Smooth muscle cell (in vitro differentiated cells): ENCODE data around the gene ASB16. TPM values are rescaled to one million over a fixed set of nuclear protein-coding genes. Genes with fewer than 3 reads are reported as not detected.

Source experiments
- DNase-seq: peaks from one replicate; lab custom pipeline; 2025; ENCODE audit not compliant: unreplicated experiment; lab: John Stamatoyannopoulos, UW
- H2AFZ ChIP-seq: fragments of 200-600 bp; sonication (generic); 2 replicates; pipeline ENCODE4 v1.6.0; 2016; ENCODE audit warnings: antibody characterized with exemption, low read depth, mild to moderate bottlenecking
- H3F3A ChIP-seq: fragments of 200-600 bp; sonication (generic); 2 replicates; pipeline ENCODE4 v1.6.0; 2017; ENCODE audit warnings: antibody characterized with exemption, low read depth
- H3K27ac ChIP-seq: fragments of 200-600 bp; sonication (generic); 2 replicates; pipeline ENCODE4 v1.5.1; 2016; ENCODE audit warnings: low read depth, mild to moderate bottlenecking
- H3K27me3 ChIP-seq: fragments of 200-600 bp; sonication (generic); 2 replicates; pipeline ENCODE4 v1.6.1; 2016; ENCODE audit warnings: low read depth, mild to moderate bottlenecking
- H3K36me3 ChIP-seq: fragments of 200-600 bp; sonication (generic); 2 replicates; pipeline ENCODE4 v1.5.1; 2016; ENCODE audit warnings: low read depth
- H3K4me1 ChIP-seq: fragments of 200-600 bp; sonication (generic); 2 replicates; pipeline ENCODE4 v1.5.1; 2016; ENCODE audit warnings: low read depth
- H3K4me2 ChIP-seq: fragments of 200-600 bp; sonication (generic); 2 replicates; pipeline ENCODE4 v1.6.0; 2016; ENCODE audit warnings: mild to moderate bottlenecking
- H3K4me3 ChIP-seq: fragments of 200-600 bp; sonication (generic); 2 replicates; pipeline ENCODE4 v1.5.1; 2016; ENCODE audit warnings: mild to moderate bottlenecking
- H3K79me2 ChIP-seq: fragments of 200-600 bp; sonication (generic); 2 replicates; pipeline ENCODE4 v1.6.0; 2016; ENCODE audit warnings: low read depth, mild to moderate bottlenecking
- H3K9ac ChIP-seq: fragments of 200-600 bp; sonication (generic); 2 replicates; pipeline ENCODE4 v1.6.0; 2016; ENCODE audit warnings: low read depth
- H3K9me3 ChIP-seq: fragments of 200-600 bp; sonication (generic); replicated peaks from 2 replicates; pipeline ENCODE4 v1.5.1; 2016; ENCODE audit warnings: low read depth
- H4K20me1 ChIP-seq: fragments of 200-600 bp; sonication (generic); 2 replicates; pipeline ENCODE4 v1.6.0; 2016; ENCODE audit warnings: low read depth
- WGBS: methylation state at CpG from one replicate; pipeline ENCODE4 v1.1.7; 2016; ENCODE audit warnings: low lambda C conversion rate; 5-methylcytosine and 5-hydroxymethylcytosine counted together
- polyA plus RNA-seq: library from polyadenylated mRNA; unstranded; fragments of >200 nt; fragmentation: Nextera tagmentation; extraction: Ambion mirVana; gene quantifications from 2 replicates; pipeline ENCODE4 v1.2.1, GENCODE V29; 2016
- total RNA-seq: library from RNA; depleted of rRNA; stranded (reverse); fragments of >200 nt; gene quantifications from 2 replicates; pipeline ENCODE4 v1.2.3, GENCODE V29; 2014
- TF ChIP-seq, protein P1 (sequence below): fragments of 200-600 bp; sonication (generic); IDR thresholded peaks from 2 replicates; pipeline ENCODE4 v1.5.1; 2017; ENCODE audit warnings: borderline replicate concordance, mild to moderate bottlenecking, antibody characterized with exemption; ENCODE audit not compliant: insufficient read depth, poor library complexity, severe bottlenecking

ASB16 gene
- total and polyA plus RNA-seq, 2 experiments from 2014 or later: 0.35 TPM; not detected in 1

DNA sequence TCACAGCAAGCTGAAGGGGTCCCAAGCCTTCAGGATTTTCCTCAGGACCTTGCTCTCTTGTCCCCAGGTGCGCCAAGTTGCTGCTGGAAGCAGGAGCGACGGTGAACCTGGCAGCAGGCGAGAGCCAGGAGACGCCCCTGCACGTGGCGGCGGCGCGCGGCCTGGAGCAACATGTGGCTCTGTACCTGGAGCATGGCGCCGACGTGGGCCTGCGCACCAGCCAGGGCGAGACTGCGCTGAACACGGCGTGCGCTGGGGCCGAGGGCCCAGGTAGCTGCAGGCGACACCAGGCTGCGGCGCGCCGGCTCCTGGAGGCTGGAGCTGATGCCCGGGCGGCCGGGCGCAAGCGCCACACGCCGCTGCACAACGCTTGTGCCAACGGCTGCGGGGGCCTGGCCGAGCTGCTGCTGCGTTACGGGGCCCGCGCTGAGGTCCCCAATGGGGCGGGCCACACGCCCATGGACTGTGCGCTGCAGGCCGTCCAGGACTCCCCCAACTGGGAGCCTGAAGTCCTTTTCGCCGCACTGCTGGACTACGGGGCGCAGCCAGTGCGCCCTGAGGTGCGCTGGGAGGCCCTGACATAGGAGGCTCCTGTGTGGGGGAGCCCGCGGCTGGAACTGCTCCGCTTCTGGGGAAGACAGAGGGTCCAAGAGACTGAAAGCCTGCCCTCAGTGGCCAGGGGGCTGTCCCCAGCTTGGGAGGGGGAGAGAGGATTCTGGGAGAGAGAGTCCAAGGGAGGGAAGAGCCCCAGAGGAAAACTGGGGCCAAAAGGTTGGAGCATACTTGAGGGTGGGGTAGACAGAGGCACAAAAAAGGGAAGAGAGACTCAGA is 6.4 kb downstream of the ASB16 start:
- no peaks in the 10 kb centered on the region for H4K20me1 ChIP-seq
- H3K4me2 ChIP-seq: no peak overlapping the region
- DNase-seq: no peak
- 98% methylated on average over 54 of the region's 54 CpGs for WGBS
- H3K4me3 ChIP-seq: no peak overlapping the region
- TF ChIP-seq, protein P1, sequence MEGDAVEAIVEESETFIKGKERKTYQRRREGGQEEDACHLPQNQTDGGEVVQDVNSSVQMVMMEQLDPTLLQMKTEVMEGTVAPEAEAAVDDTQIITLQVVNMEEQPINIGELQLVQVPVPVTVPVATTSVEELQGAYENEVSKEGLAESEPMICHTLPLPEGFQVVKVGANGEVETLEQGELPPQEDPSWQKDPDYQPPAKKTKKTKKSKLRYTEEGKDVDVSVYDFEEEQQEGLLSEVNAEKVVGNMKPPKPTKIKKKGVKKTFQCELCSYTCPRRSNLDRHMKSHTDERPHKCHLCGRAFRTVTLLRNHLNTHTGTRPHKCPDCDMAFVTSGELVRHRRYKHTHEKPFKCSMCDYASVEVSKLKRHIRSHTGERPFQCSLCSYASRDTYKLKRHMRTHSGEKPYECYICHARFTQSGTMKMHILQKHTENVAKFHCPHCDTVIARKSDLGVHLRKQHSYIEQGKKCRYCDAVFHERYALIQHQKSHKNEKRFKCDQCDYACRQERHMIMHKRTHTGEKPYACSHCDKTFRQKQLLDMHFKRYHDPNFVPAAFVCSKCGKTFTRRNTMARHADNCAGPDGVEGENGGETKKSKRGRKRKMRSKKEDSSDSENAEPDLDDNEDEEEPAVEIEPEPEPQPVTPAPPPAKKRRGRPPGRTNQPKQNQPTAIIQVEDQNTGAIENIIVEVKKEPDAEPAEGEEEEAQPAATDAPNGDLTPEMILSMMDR: no peak
- no peaks in the 10 kb centered on the region for H3K27me3 ChIP-seq
- no peaks in the 10 kb centered on the region for H3K79me2 ChIP-seq
- no peak overlapping the region for H3K9ac ChIP-seq
- no peaks in the 10 kb centered on the region for H3F3A ChIP-seq
- no peak overlapping the region for H2AFZ ChIP-seq
- no peaks in the 10 kb centered on the region for H3K9me3 ChIP-seq
- no peaks in the 10 kb centered on the region for H3K36me3 ChIP-seq
- no peaks in the 10 kb centered on the region for H3K4me1 ChIP-seq
- no peak overlapping the region for H3K27ac ChIP-seq

DNA sequence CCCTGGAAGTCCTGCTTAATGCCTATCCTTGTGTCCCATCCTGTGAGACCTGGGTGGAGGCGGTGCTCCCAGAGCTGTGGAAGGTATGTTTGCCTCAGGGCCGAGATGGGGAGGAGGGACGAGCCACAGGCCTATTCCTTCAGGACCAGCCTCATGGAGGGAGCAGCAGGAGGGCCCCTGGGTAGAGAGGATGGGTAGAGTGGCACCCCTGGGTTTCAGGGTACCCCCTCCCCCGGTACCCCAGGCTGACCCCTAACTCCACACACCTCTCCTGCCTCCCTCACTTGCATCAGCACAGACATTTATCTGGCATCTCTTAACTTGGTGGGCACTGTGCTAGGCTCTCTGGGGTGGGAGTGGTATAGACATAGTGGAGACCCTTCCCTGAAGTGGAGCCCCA is 7.1 kb downstream of the ASB16 start:
- no peak overlapping the region for H3K9ac ChIP-seq
- H3K4me3 ChIP-seq: no peak overlapping the region
- H3K9me3 ChIP-seq: no peaks in the 10 kb centered on the region
- DNase-seq: no peak
- no peak overlapping the region for H3K27ac ChIP-seq
- WGBS: 98% methylated on average over 4 of the region's 4 CpGs
- H2AFZ ChIP-seq: no peak overlapping the region
- no peaks in the 10 kb centered on the region for H3K36me3 ChIP-seq
- TF ChIP-seq, protein P1: no peak
- no peaks in the 10 kb centered on the region for H4K20me1 ChIP-seq
- no peaks in the 10 kb centered on the region for H3K27me3 ChIP-seq
- H3K4me2 ChIP-seq: no peak overlapping the region
- H3F3A ChIP-seq: no peaks in the 10 kb centered on the region
- no peaks in the 10 kb centered on the region for H3K79me2 ChIP-seq
- no peaks in the 10 kb centered on the region for H3K4me1 ChIP-seq

DNA sequence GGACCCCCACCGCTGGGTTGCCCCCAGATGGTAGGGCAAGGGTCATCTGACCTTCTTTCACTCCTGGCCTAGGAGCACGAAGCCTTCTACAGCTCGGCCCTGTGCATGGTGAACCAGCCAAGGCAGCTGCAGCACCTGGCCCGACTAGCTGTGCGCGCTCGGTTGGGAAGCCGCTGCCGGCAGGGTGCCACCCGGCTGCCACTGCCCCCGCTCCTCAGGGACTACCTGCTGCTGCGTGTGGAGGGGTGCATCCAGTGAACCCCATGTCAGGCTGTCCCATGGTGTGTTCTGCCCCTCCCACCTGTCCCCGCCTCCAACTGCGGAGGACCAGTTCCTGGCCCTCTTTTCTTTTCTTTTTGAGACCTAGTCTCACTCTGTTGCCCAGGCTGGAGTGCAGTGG is 7.6 kb downstream of the ASB16 start:
- no peak overlapping the region for H3K4me2 ChIP-seq
- H3F3A ChIP-seq: no peaks in the 10 kb centered on the region
- TF ChIP-seq, protein P1: no peak
- no peak overlapping the region for H2AFZ ChIP-seq
- H3K27me3 ChIP-seq: no peaks in the 10 kb centered on the region
- H3K4me1 ChIP-seq: no peaks in the 10 kb centered on the region
- H3K27ac ChIP-seq: no peak overlapping the region
- no peaks in the 10 kb centered on the region for H3K9me3 ChIP-seq
- WGBS: 97% methylated on average over 14 of the region's 14 CpGs
- no peaks in the 10 kb centered on the region for H4K20me1 ChIP-seq
- H3K36me3 ChIP-seq: no peaks in the 10 kb centered on the region
- no peak for DNase-seq
- H3K4me3 ChIP-seq: no peak overlapping the region
- H3K79me2 ChIP-seq: no peaks in the 10 kb centered on the region
- H3K9ac ChIP-seq: no peak overlapping the region

DNA sequence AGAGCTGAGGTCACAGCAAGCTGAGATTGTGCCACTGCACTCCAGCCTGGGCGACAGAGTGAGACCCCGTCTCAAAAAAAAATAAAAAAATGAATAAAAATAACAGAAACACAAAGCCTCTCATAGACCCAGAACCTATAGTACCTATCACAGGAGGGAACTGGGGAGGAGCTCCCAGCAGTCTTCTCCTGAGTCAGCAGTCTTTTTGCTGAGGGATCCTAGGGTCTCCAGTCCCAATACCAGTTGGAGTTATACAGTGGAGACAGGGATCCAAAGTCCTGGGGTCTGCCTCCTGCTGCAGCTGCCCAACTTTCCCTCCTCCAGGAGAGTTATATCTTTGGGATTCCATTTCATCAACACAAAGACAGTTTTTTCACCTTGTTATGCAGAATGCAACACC is 12.5 kb downstream of the ASB16 start:
- Histone ChIP-seq H3K4me2 (no peak overlapping the region), H3K36me3 (no peaks in the 10 kb centered on the region), H3K27ac (no peak overlapping the region), H3K79me2 (peaks cover 27% of the 10 kb centered on the region), H3K4me1 (peaks cover 16% of the 10 kb centered on the region), H3K27me3 (no peaks in the 10 kb centered on the region), H4K20me1 (peaks cover 7% of the 10 kb centered on the region), H3K4me3 (no peak overlapping the region), H3K9ac (no peak overlapping the region), H3F3A (no peaks in the 10 kb centered on the region), H2AFZ (no peak overlapping the region), H3K9me3 (no peaks in the 10 kb centered on the region)
- WGBS: 100% methylated on average over 2 of the region's 2 CpGs
- no peak for DNase-seq
- TF ChIP-seq, protein P1: no peak
